Measurements from ENCODE around the gene PNISR. TPM values are rescaled to one million over a fixed set of nuclear protein-coding genes. Genes with fewer than 3 reads are reported as not detected.

The PNISR gene
- total and polyA plus RNA-seq, 2 of the 13 experiments (the other 11 are each of a cell fraction or from before 2014, with no cell fraction given), result 43.0 to 48.0 TPM

DNA sequence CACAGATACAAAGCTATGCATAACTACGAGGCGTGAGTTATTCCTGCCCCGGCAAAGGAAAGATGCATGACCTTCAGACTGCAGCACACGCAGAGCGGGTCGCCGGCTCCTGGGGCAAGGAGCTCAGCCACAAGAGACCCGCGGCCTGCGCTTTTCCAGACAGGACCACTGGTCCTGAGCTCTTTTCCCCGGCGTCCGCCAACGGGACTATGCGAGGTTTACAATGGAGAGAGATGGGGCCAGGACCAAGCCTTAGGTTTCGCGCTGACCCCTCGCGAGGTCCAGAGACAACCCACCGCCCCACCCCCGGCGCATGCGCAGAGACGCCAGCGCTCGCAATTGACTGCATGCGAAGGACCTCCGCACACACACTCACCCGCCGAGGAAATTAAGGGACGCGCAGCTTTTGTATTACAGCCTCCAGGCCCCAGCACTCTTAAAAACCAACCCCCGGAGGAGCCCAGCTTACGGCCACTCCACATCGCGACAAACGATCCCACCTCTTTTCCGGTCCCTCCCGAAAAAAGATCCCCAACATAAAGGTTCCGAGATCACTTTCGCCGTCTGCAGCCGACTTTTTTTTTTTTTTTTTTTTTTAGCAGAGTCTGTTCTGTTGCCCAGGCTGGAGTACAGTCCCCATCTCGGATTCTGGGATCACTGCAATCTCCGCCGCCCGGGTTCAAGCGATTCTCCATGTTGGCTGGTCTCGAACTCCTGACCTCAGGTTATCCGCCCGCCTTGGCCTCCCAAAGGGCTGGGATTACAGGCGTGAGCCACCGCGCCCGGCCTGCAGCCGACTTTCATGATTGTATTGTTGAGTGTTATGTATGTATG is 31.2 kb downstream of the PNISR start, which contains the start of gene COQ3 (continued):
- no peak for TF ChIP-seq ZFP41 (CRISPR knock-in tag; IDR thresholded peaks at IDR 0.05; ENCODE audit: borderline replicate concordance)
- peak; percentile 49; the same call in 1 of the 2 replicates for TF ChIP-seq ZZZ3 (CRISPR knock-in tag; IDR thresholded peaks at IDR 0.05; ENCODE audit: borderline replicate concordance)
- no peak for TF ChIP-seq ZNF530 (CRISPR knock-in tag; IDR thresholded peaks at IDR 0.05; ENCODE audit: low read depth)
- TF ChIP-seq, protein P1, sequence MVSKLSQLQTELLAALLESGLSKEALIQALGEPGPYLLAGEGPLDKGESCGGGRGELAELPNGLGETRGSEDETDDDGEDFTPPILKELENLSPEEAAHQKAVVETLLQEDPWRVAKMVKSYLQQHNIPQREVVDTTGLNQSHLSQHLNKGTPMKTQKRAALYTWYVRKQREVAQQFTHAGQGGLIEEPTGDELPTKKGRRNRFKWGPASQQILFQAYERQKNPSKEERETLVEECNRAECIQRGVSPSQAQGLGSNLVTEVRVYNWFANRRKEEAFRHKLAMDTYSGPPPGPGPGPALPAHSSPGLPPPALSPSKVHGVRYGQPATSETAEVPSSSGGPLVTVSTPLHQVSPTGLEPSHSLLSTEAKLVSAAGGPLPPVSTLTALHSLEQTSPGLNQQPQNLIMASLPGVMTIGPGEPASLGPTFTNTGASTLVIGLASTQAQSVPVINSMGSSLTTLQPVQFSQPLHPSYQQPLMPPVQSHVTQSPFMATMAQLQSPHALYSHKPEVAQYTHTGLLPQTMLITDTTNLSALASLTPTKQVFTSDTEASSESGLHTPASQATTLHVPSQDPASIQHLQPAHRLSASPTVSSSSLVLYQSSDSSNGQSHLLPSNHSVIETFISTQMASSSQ (IDR thresholded peaks at IDR 0.05; ENCODE audit: low read depth), result no peak
- TF ChIP-seq, protein P1 (CRISPR knock-in tag; IDR thresholded peaks at IDR 0.05; ENCODE audit: borderline replicate concordance), result peak; percentile 43; the same call in 1 of the 2 replicates
- TF ChIP-seq FOXC1 (CRISPR knock-in tag; IDR thresholded peaks at IDR 0.05; ENCODE audit: borderline replicate concordance), result peak; percentile 80
- no peak; the same call in 1 of the 2 replicates for TF ChIP-seq ZNF12 (CRISPR knock-in tag; IDR thresholded peaks at IDR 0.05)
- no peak; the same call in 1 of the 2 replicates for TF ChIP-seq ZNF782 (CRISPR knock-in tag; IDR thresholded peaks at IDR 0.05; ENCODE audit: borderline replicate concordance)
- TF ChIP-seq PPARG (CRISPR knock-in tag; conservative IDR thresholded peaks at IDR 0.05), result no peak
- TF ChIP-seq, protein P2, sequence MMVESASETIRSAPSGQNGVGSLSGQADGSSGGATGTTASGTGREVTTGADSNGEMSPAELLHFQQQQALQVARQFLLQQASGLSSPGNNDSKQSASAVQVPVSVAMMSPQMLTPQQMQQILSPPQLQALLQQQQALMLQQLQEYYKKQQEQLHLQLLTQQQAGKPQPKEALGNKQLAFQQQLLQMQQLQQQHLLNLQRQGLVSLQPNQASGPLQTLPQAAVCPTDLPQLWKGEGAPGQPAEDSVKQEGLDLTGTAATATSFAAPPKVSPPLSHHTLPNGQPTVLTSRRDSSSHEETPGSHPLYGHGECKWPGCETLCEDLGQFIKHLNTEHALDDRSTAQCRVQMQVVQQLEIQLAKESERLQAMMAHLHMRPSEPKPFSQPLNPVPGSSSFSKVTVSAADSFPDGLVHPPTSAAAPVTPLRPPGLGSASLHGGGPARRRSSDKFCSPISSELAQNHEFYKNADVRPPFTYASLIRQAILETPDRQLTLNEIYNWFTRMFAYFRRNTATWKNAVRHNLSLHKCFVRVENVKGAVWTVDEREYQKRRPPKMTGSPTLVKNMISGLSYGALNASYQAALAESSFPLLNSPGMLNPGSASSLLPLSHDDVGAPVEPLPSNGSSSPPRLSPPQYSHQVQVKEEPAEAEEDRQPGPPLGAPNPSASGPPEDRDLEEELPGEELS (CRISPR knock-in tag; IDR thresholded peaks at IDR 0.05), result no peak; the same call in 1 of the 2 replicates
- no peak for TF ChIP-seq CREM (IDR thresholded peaks at IDR 0.05)
- TF ChIP-seq CREM (CRISPR knock-in tag; IDR thresholded peaks at IDR 0.05), result no peak
- TF ChIP-seq HDAC2 (CRISPR knock-in tag; IDR thresholded peaks at IDR 0.05), result no peak
- TF ChIP-seq ZNF550 (CRISPR knock-in tag; IDR thresholded peaks at IDR 0.05; ENCODE audit: borderline replicate concordance), result peak; percentile 34; the same call in 1 of the 2 replicates
- TF ChIP-seq ZNF781 (CRISPR knock-in tag; IDR thresholded peaks at IDR 0.05; ENCODE audit: borderline replicate concordance, not compliant biosample characterization), result peak; percentile 90
- TF ChIP-seq CSRNP1 (CRISPR knock-in tag; IDR thresholded peaks at IDR 0.05), result no peak
- no peak for TF ChIP-seq XRCC5 (optimal IDR thresholded peaks at IDR 0.05; ENCODE audit: low read length)
- TF ChIP-seq KDM1A (CRISPR knock-in tag; IDR thresholded peaks at IDR 0.05), result no peak
- TF ChIP-seq TOE1 (CRISPR knock-in tag; IDR thresholded peaks at IDR 0.05), result no peak
- TF ChIP-seq RFX1 (IDR thresholded peaks at IDR 0.05), result no peak
- TF ChIP-seq ZFP37 (CRISPR knock-in tag; IDR thresholded peaks at IDR 0.05; ENCODE audit: borderline replicate concordance), result peak; percentile 31; the same call in 1 of the 2 replicates
- TF ChIP-seq ZNF383 (CRISPR knock-in tag; IDR thresholded peaks at IDR 0.05; ENCODE audit: borderline replicate concordance), result peak; percentile 69; the same call in 1 of the 2 replicates
- TF ChIP-seq MBNL3 (CRISPR knock-in tag; conservative IDR thresholded peaks at IDR 0.05), result no peak

All from HepG2 (cell line).